ENCODE data around the gene TMEM52B.

TMEM52B gene

DNA sequence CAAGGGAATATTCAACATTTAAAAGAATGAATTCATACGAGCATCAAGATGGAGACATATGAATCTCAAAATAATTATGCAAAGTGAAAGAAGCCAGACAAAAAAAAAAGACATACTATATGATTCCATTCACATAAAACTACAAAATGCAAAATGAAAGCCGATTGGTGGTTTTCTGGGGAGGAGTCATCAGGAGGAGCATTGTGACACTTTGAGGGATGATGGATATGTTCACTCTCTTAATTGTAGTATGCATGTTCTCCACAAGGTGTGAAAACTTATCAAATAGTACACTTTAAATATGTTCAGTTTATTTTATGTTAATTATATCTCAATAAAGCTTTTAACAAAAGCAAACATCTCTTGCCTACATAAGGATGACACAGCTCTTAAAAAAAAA lies 20.4 kb upstream of the TMEM52B start:
- H3K27ac ChIP-seq, result no peak overlapping the region
- no peak for TF ChIP-seq ZFX (IDR thresholded peaks at IDR 0.05; ENCODE audit: borderline replicate concordance)
- TF ChIP-seq, protein P1, sequence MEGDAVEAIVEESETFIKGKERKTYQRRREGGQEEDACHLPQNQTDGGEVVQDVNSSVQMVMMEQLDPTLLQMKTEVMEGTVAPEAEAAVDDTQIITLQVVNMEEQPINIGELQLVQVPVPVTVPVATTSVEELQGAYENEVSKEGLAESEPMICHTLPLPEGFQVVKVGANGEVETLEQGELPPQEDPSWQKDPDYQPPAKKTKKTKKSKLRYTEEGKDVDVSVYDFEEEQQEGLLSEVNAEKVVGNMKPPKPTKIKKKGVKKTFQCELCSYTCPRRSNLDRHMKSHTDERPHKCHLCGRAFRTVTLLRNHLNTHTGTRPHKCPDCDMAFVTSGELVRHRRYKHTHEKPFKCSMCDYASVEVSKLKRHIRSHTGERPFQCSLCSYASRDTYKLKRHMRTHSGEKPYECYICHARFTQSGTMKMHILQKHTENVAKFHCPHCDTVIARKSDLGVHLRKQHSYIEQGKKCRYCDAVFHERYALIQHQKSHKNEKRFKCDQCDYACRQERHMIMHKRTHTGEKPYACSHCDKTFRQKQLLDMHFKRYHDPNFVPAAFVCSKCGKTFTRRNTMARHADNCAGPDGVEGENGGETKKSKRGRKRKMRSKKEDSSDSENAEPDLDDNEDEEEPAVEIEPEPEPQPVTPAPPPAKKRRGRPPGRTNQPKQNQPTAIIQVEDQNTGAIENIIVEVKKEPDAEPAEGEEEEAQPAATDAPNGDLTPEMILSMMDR (IDR thresholded peaks at IDR 0.05), result no peak

DNA sequence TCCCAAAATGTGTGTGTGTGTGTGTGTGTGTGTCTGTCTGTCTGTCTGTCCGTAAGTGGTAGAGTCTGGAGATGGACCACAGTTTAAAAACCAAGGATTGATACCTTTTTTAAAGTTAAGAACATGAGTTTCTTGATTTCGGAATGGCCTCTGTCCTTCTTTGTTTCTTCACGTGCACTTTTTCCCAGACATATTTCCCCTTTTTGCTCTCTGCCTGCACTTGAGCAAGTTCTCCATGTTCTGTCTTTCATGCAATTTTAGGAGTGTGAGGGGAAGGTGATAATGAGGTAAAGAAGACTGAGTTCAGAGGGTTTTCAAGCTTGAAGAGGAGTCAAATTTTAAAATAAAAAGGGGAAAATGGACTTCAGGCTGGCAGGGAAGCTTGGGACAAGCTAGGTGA lies 19.6 kb upstream of the TMEM52B start:
- TF ChIP-seq ZFX (IDR thresholded peaks at IDR 0.05; ENCODE audit: borderline replicate concordance), result no peak
- TF ChIP-seq, protein P1 (IDR thresholded peaks at IDR 0.05), result no peak

DNA sequence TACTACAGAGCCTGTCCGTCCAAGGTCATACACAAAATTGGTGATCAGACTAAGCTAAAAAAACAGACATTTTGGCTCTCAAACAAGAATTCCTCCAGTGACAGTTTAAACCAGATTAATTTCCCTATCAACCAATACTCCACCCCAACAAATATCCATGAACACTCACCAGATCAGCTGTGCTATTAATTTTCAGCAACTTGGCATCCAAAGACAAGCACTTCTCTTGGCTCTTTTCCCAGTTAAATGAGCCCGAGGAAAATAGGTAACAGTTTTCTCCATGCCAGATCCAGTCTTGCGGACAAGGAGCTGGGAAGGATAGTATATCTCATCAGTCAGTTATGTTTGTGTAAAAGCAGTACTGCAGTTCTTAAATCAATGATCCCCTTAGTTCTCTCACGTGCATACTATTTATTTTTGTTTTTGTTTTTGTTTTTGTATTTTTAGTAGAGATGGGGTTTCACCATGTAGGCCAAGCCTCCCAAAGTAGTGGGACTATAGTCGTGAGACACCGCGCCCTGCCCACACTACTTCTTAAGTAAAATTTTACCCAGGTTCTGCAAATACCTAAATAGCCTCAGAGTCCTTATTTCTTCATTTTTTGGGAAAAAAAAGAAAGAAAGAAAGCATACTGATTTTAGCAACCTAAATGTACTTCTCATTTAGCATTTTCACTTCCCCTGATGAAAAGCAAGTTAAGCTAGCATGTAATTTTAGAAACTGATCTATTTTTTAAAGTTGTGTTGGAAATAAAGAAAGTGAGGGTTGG lies 18.0 kb upstream of the TMEM52B start:
- no peak overlapping the region for H3K27ac ChIP-seq
- TF ChIP-seq, protein P1 (IDR thresholded peaks at IDR 0.05), result no peak
- TF ChIP-seq ZFX (IDR thresholded peaks at IDR 0.05; ENCODE audit: borderline replicate concordance), result no peak

More for the DNA sequence above, 19.6 kb upstream of the TMEM52B start:
- H3K27ac ChIP-seq, result no peak overlapping the region

DNA sequence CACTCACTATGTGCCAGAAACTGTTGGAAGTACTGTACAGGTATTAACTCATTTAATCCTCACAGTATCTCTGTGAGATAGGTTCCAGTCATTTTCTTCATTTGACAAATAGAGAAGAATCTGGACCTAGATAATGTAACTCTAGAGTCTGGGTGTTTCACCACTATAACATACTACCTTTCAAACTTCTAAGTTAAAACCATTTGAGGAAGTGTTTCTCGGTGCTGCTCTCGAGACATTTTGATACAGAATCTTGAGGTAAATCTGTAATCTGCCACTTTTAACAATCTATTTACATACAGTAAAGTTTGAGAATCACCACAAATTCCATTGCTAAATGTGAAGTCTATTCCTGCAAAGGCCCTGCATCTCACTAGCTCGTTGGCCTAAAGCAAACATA lies 15.7 kb upstream of the TMEM52B start:
- no peak for TF ChIP-seq ZFX (IDR thresholded peaks at IDR 0.05; ENCODE audit: borderline replicate concordance)
- TF ChIP-seq, protein P1 (IDR thresholded peaks at IDR 0.05), result no peak
- no peak overlapping the region for H3K27ac ChIP-seq

DNA sequence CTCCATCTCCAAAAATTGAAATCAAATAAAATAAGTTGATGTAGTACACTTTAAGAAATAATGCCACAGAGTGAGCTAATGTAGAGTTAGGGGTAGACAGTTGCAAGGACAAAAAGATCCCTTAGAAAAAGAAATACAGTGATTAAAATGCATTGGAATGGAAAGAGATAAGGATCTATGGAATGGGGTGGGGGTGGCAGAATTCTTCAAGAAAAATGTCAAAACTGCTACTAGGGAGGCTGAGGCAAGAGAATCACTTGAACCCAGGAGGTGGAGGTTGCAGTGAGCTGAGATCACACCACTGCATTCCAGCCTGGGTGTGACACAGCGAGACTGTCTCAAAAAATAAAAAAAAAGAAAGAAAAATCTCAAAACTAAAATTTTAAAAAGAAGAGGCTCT lies 13.4 kb upstream of the TMEM52B start:
- H3K27ac ChIP-seq, result no peak overlapping the region
- TF ChIP-seq ZFX (IDR thresholded peaks at IDR 0.05; ENCODE audit: borderline replicate concordance), result no peak
- TF ChIP-seq, protein P1 (IDR thresholded peaks at IDR 0.05), result no peak

DNA sequence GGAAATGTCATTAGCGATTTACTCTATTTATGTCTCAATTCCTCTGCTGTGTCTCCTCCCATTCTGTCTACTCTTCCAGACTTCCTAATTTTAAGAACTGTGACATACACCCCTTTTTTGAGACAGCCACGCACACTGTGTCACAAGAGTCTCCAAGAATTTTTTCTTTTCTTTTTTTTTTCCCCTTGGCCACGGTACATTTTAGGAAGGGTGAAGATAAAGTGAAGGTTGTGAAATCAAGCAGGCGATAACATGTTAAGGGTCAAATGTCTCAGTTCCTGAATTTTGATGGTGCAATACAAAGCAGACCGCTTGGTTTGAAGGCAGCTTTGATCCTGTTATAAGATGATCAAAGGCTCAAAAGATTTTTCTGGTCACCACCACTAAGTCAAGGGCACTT lies 11.2 kb upstream of the TMEM52B start:
- no peak for TF ChIP-seq ZFX (IDR thresholded peaks at IDR 0.05; ENCODE audit: borderline replicate concordance)
- TF ChIP-seq, protein P1 (IDR thresholded peaks at IDR 0.05), result no peak
- H3K27ac ChIP-seq, result no peak overlapping the region

DNA sequence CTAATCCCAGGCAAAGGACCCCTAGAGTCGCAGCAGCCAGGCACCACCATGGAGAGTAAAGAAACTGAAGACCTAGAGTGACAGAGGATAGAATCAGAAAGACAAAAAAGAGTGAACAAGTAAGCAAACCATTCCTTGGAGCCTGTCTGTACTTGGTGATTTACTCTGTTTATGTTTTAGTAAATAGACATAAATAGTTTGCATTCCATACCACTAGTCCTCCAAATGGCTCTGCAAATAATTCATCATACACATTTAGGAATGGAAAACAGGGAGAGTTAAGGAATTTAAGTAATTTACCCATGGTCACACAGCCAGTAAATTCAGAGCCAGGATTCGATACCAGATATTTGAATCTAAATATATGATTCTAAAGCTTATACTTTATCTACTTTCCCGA lies 9.7 kb upstream of the TMEM52B start:
- TF ChIP-seq, protein P1 (IDR thresholded peaks at IDR 0.05), result no peak
- TF ChIP-seq ZFX (IDR thresholded peaks at IDR 0.05; ENCODE audit: borderline replicate concordance), result no peak
- H3K27ac ChIP-seq, result no peak overlapping the region
